Neural cell (in vitro differentiated cells): Measurements from ENCODE around the gene CTCF. TPM values are rescaled to one million over a fixed set of nuclear protein-coding genes. Genes with fewer than 3 reads are reported as not detected.

Experiments
- H2AFZ ChIP-seq: fragments of 200-600, 300-800 bp; sonication (generic), shearing (Covaris generic); 2 replicates; pipeline ENCODE4 v1.6.0; 2014; ENCODE audit warnings: low read depth, mild to moderate bottlenecking, antibody characterized with exemption, low read length, moderate library complexity
- H3F3A ChIP-seq: fragments of 200-600 bp; shearing (Covaris generic); 2 replicates; pipeline ENCODE4 v1.6.1; 2016; ENCODE audit warnings: mild to moderate bottlenecking, moderate library complexity, mixed read lengths, antibody characterized with exemption, low read length; ENCODE audit not compliant: insufficient read depth, poor library complexity, severe bottlenecking
- H3K27ac ChIP-seq: fragments of 200-600, 300-800 bp; sonication (generic), shearing (Covaris generic); 2 replicates; pipeline ENCODE4 v1.5.1; 2014; ENCODE audit warnings: mild to moderate bottlenecking, low read length, moderate library complexity
- H3K27me3 ChIP-seq: fragments of 300-800, 200-600 bp; sonication (generic), shearing (Covaris generic); 2 replicates; pipeline ENCODE4 v1.6.0; 2014; ENCODE audit warnings: mild to moderate bottlenecking, low read depth, low read length, moderate library complexity; ENCODE audit not compliant: insufficient read depth
- H3K36me3 ChIP-seq: fragments of 300-800, 200-600 bp; sonication (generic), shearing (Covaris generic); 2 replicates; pipeline ENCODE4 v1.5.1; 2014; ENCODE audit warnings: mild to moderate bottlenecking, antibody characterized with exemption, low read length, moderate library complexity; ENCODE audit not compliant: insufficient read depth
- H3K4me2 ChIP-seq: fragments of 300-800, 200-600 bp; sonication (generic), shearing (Covaris generic); 2 replicates; pipeline ENCODE4 v1.6.0; 2014; ENCODE audit warnings: mild to moderate bottlenecking, low read length
- H3K4me3 ChIP-seq: fragments of 300-800, 200-600 bp; sonication (generic), shearing (Covaris generic); 2 replicates; pipeline ENCODE4 v1.5.1; 2014; ENCODE audit warnings: mild to moderate bottlenecking, low read length, moderate library complexity
- H3K79me2 ChIP-seq: fragments of 200-600 bp; shearing (Covaris generic); replicated peaks from 2 replicates; pipeline ENCODE4 v1.6.0; 2014; ENCODE audit warnings: mild to moderate bottlenecking, low read length, moderate library complexity; ENCODE audit not compliant: insufficient read depth
- H3K9ac ChIP-seq: fragments of 300-800, 200-600 bp; sonication (generic), shearing (Covaris generic); 2 replicates; pipeline ENCODE4 v1.6.1; 2016; ENCODE audit warnings: mild to moderate bottlenecking, low read length, mixed read lengths
- H3K9me2 ChIP-seq: fragments of 200-600 bp; shearing (Covaris generic); 2 replicates; pipeline ENCODE4 v1.6.1; 2016; ENCODE audit warnings: mild to moderate bottlenecking, low read length, mixed read lengths; ENCODE audit not compliant: insufficient read depth
- H3K9me3 ChIP-seq: fragments of 200-600, 300-800 bp; sonication (generic), shearing (Covaris generic); 2 replicates; pipeline ENCODE4 v1.6.1; 2016; ENCODE audit warnings: mild to moderate bottlenecking, mixed run types, low read length, moderate library complexity, mixed read lengths
- H4K20me1 ChIP-seq: fragments of 200-600 bp; shearing (Covaris generic); 2 replicates; pipeline ENCODE4 v1.6.1; 2016; ENCODE audit warnings: mild to moderate bottlenecking, mixed run types; ENCODE audit not compliant: insufficient read depth
- CTCF ChIP-seq: fragments of 450-650 bp; IDR thresholded peaks from 2 replicates; pipeline ENCODE4 v1.5.1; 2014; ENCODE audit warnings: antibody characterized with exemption, mild to moderate bottlenecking, moderate library complexity; ENCODE audit not compliant: poor library complexity, severe bottlenecking
- EP300 ChIP-seq: fragments of 450-650 bp; conservative IDR thresholded peaks from 2 replicates; pipeline ENCODE4 v1.6.1; 2014; ENCODE audit warnings: antibody characterized with exemption, mild to moderate bottlenecking, moderate library complexity; ENCODE audit not compliant: poor library complexity, severe bottlenecking
- EZH2 ChIP-seq: fragments of 200-600, 300-800 bp; shearing (Covaris generic), sonication (generic); IDR thresholded peaks from 2 replicates; pipeline ENCODE4 v1.6.1; 2014; ENCODE audit warnings: antibody characterized with exemption, low read length, borderline replicate concordance, mild to moderate bottlenecking; ENCODE audit not compliant: insufficient read depth, poor library complexity, severe bottlenecking
- MXI1 ChIP-seq: fragments of 450-650 bp; conservative IDR thresholded peaks from 2 replicates; pipeline ENCODE4 v1.6.1; 2014; ENCODE audit warnings: antibody characterized with exemption, mild to moderate bottlenecking; ENCODE audit not compliant: poor library complexity, severe bottlenecking
- POLR2AphosphoS5 ChIP-seq: IDR thresholded peaks from 2 replicates; pipeline ENCODE4 v1.6.1; 2012
- RAD21 ChIP-seq: fragments of 450-650 bp; conservative IDR thresholded peaks from 2 replicates; pipeline ENCODE4 v1.6.1; 2014; ENCODE audit warnings: antibody characterized with exemption, mild to moderate bottlenecking, moderate library complexity
- REST ChIP-seq: IDR thresholded peaks from 2 replicates; pipeline ENCODE4 v1.6.1; 2012; ENCODE audit warnings: borderline replicate concordance
- SMC3 ChIP-seq: fragments of 450-650 bp; conservative IDR thresholded peaks from 2 replicates; pipeline ENCODE4 v1.6.1; 2014; ENCODE audit warnings: antibody characterized with exemption, mild to moderate bottlenecking, moderate library complexity; ENCODE audit not compliant: poor library complexity
- TAF1 ChIP-seq: IDR thresholded peaks from 2 replicates; pipeline ENCODE4 v1.6.1; 2012; ENCODE audit warnings: low read depth
- polyA plus RNA-seq: library from polyadenylated mRNA; depleted of rRNA; stranded (reverse); fragments of >200 nt; gene quantifications from 2 replicates; pipeline ENCODE4 v1.2.3, GENCODE V29; 2014

CTCF gene
- polyA plus RNA-seq, 1 donor from 2014 or later = 42.8 TPM

- H3K9ac ChIP-seq = peak overlapping the region; percentile 99
- peaks cover 5% of the 10 kb centered on the region for H3K27me3 ChIP-seq
- no peak overlapping the region for H2AFZ ChIP-seq
- H3K36me3 ChIP-seq = no peaks in the 10 kb centered on the region
- H3K4me2 ChIP-seq = peak overlapping the region; percentile 64
- no peaks in the 10 kb centered on the region for H4K20me1 ChIP-seq
- peak overlapping the region; percentile 100 for H3K4me3 ChIP-seq
- H3K79me2 ChIP-seq = peaks cover 15% of the 10 kb centered on the region
- no peaks in the 10 kb centered on the region for H3F3A ChIP-seq
- no peaks in the 10 kb centered on the region for H3K9me3 ChIP-seq
- H3K27ac ChIP-seq = peak overlapping the region; percentile 100
- H3K9me2 ChIP-seq = no peaks in the 10 kb centered on the region
- no peak for TF ChIP-seq POLR2AphosphoS5
- no peak for TF ChIP-seq EP300
- no peak for TF ChIP-seq TAF1
- no peak for TF ChIP-seq REST
- TF ChIP-seq SMC3 = no peak
- no peak for TF ChIP-seq RAD21
- TF ChIP-seq CTCF = no peak
- TF ChIP-seq MXI1 = no peak
- TF ChIP-seq EZH2 = no peak
Observed at GRCh38 chr16:67658849-67659674, 96.7 kb downstream of the CTCF start.

GRCh38 chr16:67659675-67660563, 97.6 kb downstream of the CTCF start, which contains the start of gene ACD:
Gene ACD (minus strand): TSS chr16:67660260. CDS start chr16:67660220, 40 bp downstream.
- H3K9me3 ChIP-seq = no peaks in the 10 kb centered on the region
- H2AFZ ChIP-seq = peak within 1 kb of the TSS; percentile 100
- no peaks in the 10 kb centered on the region for H3F3A ChIP-seq
- no peaks in the 10 kb centered on the region for H3K36me3 ChIP-seq
- H3K9me2 ChIP-seq = no peaks in the 10 kb centered on the region
- H3K27ac ChIP-seq = peak within 1 kb of the TSS; percentile 100
- peak within 1 kb of the TSS; percentile 80 for H3K4me2 ChIP-seq
- peaks cover 15% of the 10 kb centered on the region for H3K79me2 ChIP-seq
- peak; percentile 85 for TF ChIP-seq TAF1
- no peak for TF ChIP-seq EZH2
- TF ChIP-seq RAD21 = no peak
- peak; percentile 65 for TF ChIP-seq MXI1
- peak; percentile 18 for TF ChIP-seq CTCF
- no peak for TF ChIP-seq EP300
- TF ChIP-seq REST = peak; percentile 90
- TF ChIP-seq SMC3 = peak; percentile 45
- peak; percentile 96 for TF ChIP-seq POLR2AphosphoS5
- no peaks in the 10 kb centered on the region for H3K27me3 ChIP-seq
- no peaks in the 10 kb centered on the region for H4K20me1 ChIP-seq
- H3K4me3 ChIP-seq = peak within 1 kb of the TSS; percentile 100
- peak within 1 kb of the TSS; percentile 99 for H3K9ac ChIP-seq
